ENCODE data around the gene CCNYL1.

DNA sequence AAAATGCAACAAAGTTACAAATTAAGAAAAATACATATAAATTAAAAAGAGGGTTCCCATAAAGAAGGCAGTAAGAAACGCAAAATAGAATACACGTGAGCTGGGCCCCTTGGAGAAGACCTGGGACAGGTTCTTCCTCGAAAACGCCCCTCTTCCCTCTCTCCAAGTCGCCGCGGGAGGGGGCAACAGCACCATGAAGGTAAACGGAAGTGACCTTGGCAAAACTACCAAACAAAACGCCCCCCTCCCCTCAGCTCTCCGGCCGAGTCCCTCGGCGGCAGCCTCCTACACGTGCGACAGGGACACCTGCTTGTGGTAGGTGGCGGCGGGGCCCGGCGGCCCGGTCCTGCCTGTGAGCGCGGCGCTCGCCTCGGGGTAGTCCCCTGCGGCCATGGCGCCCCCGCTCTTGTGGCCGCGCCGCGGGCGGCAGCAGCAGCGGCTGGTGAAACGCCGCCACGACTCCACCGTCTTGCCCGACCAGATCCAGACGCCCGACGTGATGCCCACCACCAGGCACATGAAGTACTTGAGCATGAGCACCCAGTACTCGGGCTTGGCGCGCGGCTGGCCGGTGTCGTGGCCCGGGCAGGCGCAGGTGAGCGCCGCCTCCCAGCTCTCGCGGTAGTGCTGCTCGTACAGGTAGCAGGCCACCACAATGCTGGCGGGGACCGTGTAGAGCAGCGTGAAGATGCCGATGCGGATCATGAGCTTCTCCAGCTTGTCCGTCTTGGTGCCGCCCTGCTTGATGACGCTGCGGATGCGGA lies 55.4 kb downstream of the CCNYL1 start:
- TF ChIP-seq, protein P1, sequence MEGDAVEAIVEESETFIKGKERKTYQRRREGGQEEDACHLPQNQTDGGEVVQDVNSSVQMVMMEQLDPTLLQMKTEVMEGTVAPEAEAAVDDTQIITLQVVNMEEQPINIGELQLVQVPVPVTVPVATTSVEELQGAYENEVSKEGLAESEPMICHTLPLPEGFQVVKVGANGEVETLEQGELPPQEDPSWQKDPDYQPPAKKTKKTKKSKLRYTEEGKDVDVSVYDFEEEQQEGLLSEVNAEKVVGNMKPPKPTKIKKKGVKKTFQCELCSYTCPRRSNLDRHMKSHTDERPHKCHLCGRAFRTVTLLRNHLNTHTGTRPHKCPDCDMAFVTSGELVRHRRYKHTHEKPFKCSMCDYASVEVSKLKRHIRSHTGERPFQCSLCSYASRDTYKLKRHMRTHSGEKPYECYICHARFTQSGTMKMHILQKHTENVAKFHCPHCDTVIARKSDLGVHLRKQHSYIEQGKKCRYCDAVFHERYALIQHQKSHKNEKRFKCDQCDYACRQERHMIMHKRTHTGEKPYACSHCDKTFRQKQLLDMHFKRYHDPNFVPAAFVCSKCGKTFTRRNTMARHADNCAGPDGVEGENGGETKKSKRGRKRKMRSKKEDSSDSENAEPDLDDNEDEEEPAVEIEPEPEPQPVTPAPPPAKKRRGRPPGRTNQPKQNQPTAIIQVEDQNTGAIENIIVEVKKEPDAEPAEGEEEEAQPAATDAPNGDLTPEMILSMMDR (IDR thresholded peaks at IDR 0.05; ENCODE audit: low read depth, low read length): no peak
- TF ChIP-seq EZH2phosphoT487 (IDR thresholded peaks at IDR 0.05; ENCODE audit: low read depth): no peak

All from OCI-LY3 (cell line).